HL-60 (cell line): ENCODE data around the gene COX6B2.

Experiments used
- GABPA ChIP-seq: IDR thresholded peaks from 2 replicates; pipeline ENCODE4 v1.6.1; 2012; ENCODE audit warnings: low read depth
- POLR2AphosphoS5 ChIP-seq: IDR thresholded peaks from 2 replicates; pipeline ENCODE4 v1.6.1; 2012; ENCODE audit warnings: low read depth
- TF ChIP-seq, protein P1 (sequence below): IDR thresholded peaks from one replicate; pipeline ENCODE4 v1.5.1; 2011; ENCODE audit warnings: low read length, control low read depth, inconsistent platforms; ENCODE audit not compliant: insufficient read depth

DNA sequence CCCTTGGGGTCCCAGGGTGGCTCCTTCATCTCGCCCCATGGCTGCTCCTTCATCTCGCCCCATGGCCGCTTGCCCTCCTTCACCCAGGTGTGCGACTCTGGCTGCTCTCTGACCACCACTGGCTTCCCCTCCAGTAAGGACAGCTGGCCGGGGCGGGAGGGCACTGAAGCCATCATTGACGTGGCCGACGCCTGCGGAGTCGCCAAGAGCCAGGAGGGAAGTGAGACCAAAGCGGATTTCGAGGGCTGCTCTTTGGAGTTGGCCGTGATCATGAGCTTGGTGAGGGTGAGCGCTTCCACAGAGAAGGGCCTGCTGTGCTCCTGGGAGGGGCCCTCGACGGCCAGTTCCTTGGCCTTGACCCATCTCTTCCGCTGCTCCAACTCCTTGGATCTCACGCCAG lies 4.0 kb upstream of the COX6B2 start:
- TF ChIP-seq, protein P1, sequence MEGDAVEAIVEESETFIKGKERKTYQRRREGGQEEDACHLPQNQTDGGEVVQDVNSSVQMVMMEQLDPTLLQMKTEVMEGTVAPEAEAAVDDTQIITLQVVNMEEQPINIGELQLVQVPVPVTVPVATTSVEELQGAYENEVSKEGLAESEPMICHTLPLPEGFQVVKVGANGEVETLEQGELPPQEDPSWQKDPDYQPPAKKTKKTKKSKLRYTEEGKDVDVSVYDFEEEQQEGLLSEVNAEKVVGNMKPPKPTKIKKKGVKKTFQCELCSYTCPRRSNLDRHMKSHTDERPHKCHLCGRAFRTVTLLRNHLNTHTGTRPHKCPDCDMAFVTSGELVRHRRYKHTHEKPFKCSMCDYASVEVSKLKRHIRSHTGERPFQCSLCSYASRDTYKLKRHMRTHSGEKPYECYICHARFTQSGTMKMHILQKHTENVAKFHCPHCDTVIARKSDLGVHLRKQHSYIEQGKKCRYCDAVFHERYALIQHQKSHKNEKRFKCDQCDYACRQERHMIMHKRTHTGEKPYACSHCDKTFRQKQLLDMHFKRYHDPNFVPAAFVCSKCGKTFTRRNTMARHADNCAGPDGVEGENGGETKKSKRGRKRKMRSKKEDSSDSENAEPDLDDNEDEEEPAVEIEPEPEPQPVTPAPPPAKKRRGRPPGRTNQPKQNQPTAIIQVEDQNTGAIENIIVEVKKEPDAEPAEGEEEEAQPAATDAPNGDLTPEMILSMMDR, result no peak
- TF ChIP-seq GABPA, result no peak
- no peak for TF ChIP-seq POLR2AphosphoS5
